ENCODE measurements around the gene ACSS1. TPM values are rescaled to one million over a fixed set of nuclear protein-coding genes. Genes with fewer than 3 reads are reported as not detected.

Gene ACSS1
- total RNA-seq, 5 donors from 2014 or later (not counting 1 experiment from before 2014, with no cell fraction given): 39.1 to 59.6 (median 57.7) TPM

DNA sequence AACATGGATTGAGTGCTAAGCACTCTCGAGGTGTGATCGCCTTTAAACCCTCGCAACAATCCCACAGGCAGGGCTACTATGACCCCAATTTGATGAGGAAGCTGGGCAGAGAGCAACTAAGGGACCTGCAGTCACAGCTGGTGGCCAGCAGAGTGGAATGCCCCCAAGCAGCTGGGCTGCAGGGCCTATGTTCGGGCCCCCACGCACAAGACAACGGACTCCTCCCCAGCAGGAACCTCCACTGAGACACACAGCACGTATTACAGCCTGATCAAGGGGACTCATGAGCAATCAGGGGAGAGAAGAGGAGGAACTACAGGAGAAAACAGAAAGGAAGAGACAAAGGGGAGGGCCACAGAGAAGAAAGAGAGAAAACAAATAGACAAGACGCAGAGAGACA is 87.2 kb downstream of the ACSS1 start:
- Histone ChIP-seq H3K36me3 (ENCODE audit: control insufficient read depth in 2 of 2, extremely low read depth in 1 of 2, insufficient read depth in 1 of 2, low read length in 1 of 2) (peaks cover 15 to 78% of the 10 kb centered on the region in 2 donors), H3K27me3 (replicated peaks in 1 of 2; ENCODE audit: control insufficient read depth in 2 of 2, extremely low read depth in 1 of 2, insufficient read depth in 2 of 2, low read length in 1 of 2) (no peaks in the 10 kb centered on the region), H3K4me1 (ENCODE audit: control insufficient read depth in 1 of 2, extremely low read depth in 1 of 2, insufficient read depth in 2 of 2, low read length in 2 of 2) (peaks cover 0 to 11% of the 10 kb centered on the region in 2 experiments), H3K9me3 (no peaks in the 10 kb centered on the region), H3K4me3 (ENCODE audit: control insufficient read depth in 1 of 2, extremely low read depth in 1 of 2, low read length in 1 of 2) (no peak overlapping the region), H3K27ac (ENCODE audit: low read length) (no peak overlapping the region)
- H3K4me3 Mint-ChIP-seq: no peak overlapping the region
- 96% methylated on average over 3 of the region's 8 CpGs for WGBS (ENCODE audit: insufficient coverage)
- no peak for ATAC-seq (replicated peaks in 1 of 4)
- POLR2A ChIA-PET: no interaction called here
- peaks cover 4 to 20% (median 4%) of the 10 kb centered on the region in 3 donors for H3K4me1 Mint-ChIP-seq
- no peaks in the 10 kb centered on the region for H3K27me3 Mint-ChIP-seq
- peaks cover 75% of the 10 kb centered on the region for H3K36me3 Mint-ChIP-seq
- peaks cover 0 to 6% (median 4%) of the 10 kb centered on the region in 3 donors for H3K9me3 Mint-ChIP-seq
- CTCF ChIA-PET: no interaction called here
- DNase-seq: no peak
- no peak overlapping the region for H3K27ac Mint-ChIP-seq

DNA sequence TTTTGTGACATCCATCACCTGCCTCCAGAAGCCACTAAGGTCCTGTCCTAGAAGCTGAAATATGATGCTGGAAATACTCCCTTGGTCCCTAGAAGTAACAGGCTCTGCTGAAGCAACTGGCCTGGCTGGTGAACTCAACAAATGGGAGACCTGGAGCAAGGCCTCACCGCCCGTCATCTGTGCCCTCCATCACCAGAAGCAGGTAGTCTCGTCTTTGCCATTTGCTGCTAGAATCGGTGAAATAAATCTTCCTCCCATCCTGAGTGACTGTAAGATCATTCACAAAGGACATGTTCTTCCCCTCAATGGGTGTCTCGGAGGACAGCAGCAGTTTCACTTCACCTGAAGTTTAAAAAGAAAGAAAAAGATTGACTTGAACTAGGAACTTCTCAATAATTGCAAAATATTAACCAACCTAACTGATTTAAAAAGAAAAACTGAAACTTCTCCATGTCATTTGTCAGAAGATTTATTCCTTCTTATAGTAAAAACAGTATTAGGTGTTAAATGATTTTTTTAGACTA is 87.8 kb downstream of the ACSS1 start:
- DNase-seq (no peak), ATAC-seq (replicated peaks in 1 of 4) (no peak)
- Histone ChIP-seq H3K27me3 (replicated peaks in 1 of 2; ENCODE audit: control insufficient read depth in 2 of 2, extremely low read depth in 1 of 2, insufficient read depth in 2 of 2, low read length in 1 of 2) (no peaks in the 10 kb centered on the region), H3K4me1 (ENCODE audit: control insufficient read depth in 1 of 2, extremely low read depth in 1 of 2, insufficient read depth in 2 of 2, low read length in 2 of 2) (peaks cover 0 to 17% of the 10 kb centered on the region in 2 experiments), H3K9me3 (no peaks in the 10 kb centered on the region), H3K4me3 (ENCODE audit: control insufficient read depth in 1 of 2, extremely low read depth in 1 of 2, low read length in 1 of 2) (no peak overlapping the region), H3K36me3 (ENCODE audit: control insufficient read depth in 2 of 2, extremely low read depth in 1 of 2, insufficient read depth in 1 of 2, low read length in 1 of 2) (peaks cover 15 to 85% of the 10 kb centered on the region in 2 donors), H3K27ac (ENCODE audit: low read length) (no peak overlapping the region)
- Mint-ChIP-seq H3K4me1 (peaks cover 1 to 21% (median 4%) of the 10 kb centered on the region in 3 donors), H3K9me3 (no peaks in the 10 kb centered on the region), H3K27me3 (no peaks in the 10 kb centered on the region), H3K27ac (no peak overlapping the region), H3K4me3 (no peak overlapping the region), H3K36me3 (peaks cover 76% of the 10 kb centered on the region)
- ChIA-PET POLR2A (no interaction called here), CTCF (no interaction called here)
- 100% methylated on average over 2 of the region's 5 CpGs for WGBS (ENCODE audit: insufficient coverage)

DNA sequence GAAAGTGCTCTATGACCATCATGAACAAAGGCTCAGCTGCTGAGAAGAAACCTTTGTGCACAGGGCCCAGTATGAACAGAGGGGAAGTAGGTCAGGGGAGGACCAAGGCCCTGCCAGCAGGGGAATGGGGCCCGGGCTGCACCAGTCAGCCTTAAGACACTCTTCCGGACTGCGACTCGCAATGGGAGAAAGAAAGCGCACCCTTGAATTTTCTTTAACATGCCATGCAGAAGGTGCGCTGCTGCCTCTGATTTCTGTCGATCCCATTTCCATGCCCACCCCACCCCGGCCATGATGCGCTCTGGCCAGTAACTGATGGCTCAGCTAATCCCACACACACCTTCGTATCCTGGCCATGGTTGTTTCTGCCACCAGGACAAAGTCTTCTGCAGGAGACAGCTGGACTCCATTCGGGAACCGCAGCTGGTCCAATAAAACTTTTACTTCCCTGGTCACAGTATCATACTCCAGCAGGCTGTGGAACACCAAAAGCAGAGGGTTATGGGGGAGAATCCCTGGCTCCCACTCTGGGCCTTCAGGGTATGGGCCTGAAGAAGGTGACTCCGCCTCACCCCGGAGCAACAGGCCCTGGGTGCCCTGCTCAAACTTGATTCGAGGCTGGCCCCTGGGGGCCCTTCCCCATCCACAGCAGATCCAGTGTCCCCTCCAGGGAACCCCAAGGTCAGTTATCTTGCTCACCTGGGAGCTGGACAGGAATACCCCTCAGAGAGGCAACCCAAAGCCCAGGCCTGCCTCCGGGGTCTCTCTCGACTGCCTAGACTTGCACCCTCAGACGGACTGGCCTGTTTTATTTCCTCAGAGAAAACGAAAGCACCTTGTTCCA is 88.5 kb downstream of the ACSS1 start:
- DNase-seq (no peak), ATAC-seq (replicated peaks in 1 of 4) (no peak)
- no peaks in the 10 kb centered on the region for H3K27me3 ChIP-seq (replicated peaks in 1 of 2; ENCODE audit: control insufficient read depth in 2 of 2, extremely low read depth in 1 of 2, insufficient read depth in 2 of 2, low read length in 1 of 2)
- peaks cover 79% of the 10 kb centered on the region for H3K36me3 Mint-ChIP-seq
- ChIA-PET CTCF (no interaction called here), POLR2A (no interaction called here)
- H3K4me1 ChIP-seq (ENCODE audit: control insufficient read depth in 1 of 2, extremely low read depth in 1 of 2, insufficient read depth in 2 of 2, low read length in 2 of 2): peaks cover 0 to 24% of the 10 kb centered on the region in 2 experiments
- no peaks in the 10 kb centered on the region for H3K9me3 ChIP-seq
- H3K4me3 Mint-ChIP-seq: no peak overlapping the region
- peaks cover 2 to 25% (median 4%) of the 10 kb centered on the region in 3 donors for H3K4me1 Mint-ChIP-seq
- no peak overlapping the region for H3K27ac ChIP-seq (ENCODE audit: low read length)
- H3K27me3 Mint-ChIP-seq: no peaks in the 10 kb centered on the region
- H3K36me3 ChIP-seq (ENCODE audit: control insufficient read depth in 2 of 2, extremely low read depth in 1 of 2, insufficient read depth in 1 of 2, low read length in 1 of 2): peaks cover 15 to 87% of the 10 kb centered on the region in 2 donors
- H3K27ac Mint-ChIP-seq: peak overlapping the region in 1 of 2 donors; percentile 6
- H3K4me3 ChIP-seq (ENCODE audit: control insufficient read depth in 1 of 2, extremely low read depth in 1 of 2, low read length in 1 of 2): no peak overlapping the region
- WGBS (ENCODE audit: insufficient coverage): 97% methylated on average over 15 of the region's 19 CpGs
- H3K9me3 Mint-ChIP-seq: no peaks in the 10 kb centered on the region

DNA sequence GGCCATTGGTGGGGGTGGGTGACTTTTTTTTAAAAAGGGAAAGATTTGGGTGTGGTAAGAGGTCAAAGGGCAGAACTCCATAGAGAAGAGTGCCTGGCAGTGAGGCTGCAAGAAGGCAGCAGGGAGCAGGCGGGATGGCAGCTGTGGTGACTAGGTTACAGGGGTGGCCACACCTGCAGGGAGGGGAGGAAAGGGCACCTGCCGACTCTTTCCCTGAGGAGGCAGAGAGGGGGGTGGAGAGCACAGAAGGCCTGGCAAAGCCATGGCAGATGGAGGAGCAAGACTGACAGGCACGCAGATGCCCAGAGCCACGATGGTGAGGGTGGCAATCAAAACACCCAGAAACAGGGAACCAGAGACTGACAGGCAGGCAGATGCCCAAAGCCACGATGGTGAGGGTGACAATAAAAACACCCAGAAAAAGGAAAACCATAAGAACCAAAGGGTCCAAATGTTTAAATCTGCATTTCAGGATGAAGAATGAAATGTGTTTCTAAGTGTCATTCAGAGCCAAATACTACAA is 89.6 kb downstream of the ACSS1 start:
- Mint-ChIP-seq H3K4me1 (peaks cover 3 to 29% (median 4%) of the 10 kb centered on the region in 3 donors), H3K27ac (peak overlapping the region in 1 of 2 donors; percentile 39), H3K9me3 (no peaks in the 10 kb centered on the region), H3K4me3 (no peak overlapping the region), H3K36me3 (peaks cover 77% of the 10 kb centered on the region), H3K27me3 (no peaks in the 10 kb centered on the region)
- CTCF ChIA-PET: no interaction called here
- Histone ChIP-seq H3K27me3 (replicated peaks in 1 of 2; ENCODE audit: control insufficient read depth in 2 of 2, extremely low read depth in 1 of 2, insufficient read depth in 2 of 2, low read length in 1 of 2) (no peaks in the 10 kb centered on the region), H3K4me1 (ENCODE audit: control insufficient read depth in 1 of 2, extremely low read depth in 1 of 2, insufficient read depth in 2 of 2, low read length in 2 of 2) (peaks cover 0 to 35% of the 10 kb centered on the region in 2 experiments), H3K4me3 (ENCODE audit: control insufficient read depth in 1 of 2, extremely low read depth in 1 of 2, low read length in 1 of 2) (no peak overlapping the region), H3K36me3 (ENCODE audit: control insufficient read depth in 2 of 2, extremely low read depth in 1 of 2, insufficient read depth in 1 of 2, low read length in 1 of 2) (peaks cover 18 to 91% of the 10 kb centered on the region in 2 donors), H3K9me3 (no peaks in the 10 kb centered on the region), H3K27ac (ENCODE audit: low read length) (no peak overlapping the region)
- 66% methylated on average over 2 of the region's 5 CpGs for WGBS (ENCODE audit: insufficient coverage)
- ATAC-seq (replicated peaks in 1 of 4) (no peak), DNase-seq (no peak)
- POLR2A ChIA-PET: no interaction called here

DNA sequence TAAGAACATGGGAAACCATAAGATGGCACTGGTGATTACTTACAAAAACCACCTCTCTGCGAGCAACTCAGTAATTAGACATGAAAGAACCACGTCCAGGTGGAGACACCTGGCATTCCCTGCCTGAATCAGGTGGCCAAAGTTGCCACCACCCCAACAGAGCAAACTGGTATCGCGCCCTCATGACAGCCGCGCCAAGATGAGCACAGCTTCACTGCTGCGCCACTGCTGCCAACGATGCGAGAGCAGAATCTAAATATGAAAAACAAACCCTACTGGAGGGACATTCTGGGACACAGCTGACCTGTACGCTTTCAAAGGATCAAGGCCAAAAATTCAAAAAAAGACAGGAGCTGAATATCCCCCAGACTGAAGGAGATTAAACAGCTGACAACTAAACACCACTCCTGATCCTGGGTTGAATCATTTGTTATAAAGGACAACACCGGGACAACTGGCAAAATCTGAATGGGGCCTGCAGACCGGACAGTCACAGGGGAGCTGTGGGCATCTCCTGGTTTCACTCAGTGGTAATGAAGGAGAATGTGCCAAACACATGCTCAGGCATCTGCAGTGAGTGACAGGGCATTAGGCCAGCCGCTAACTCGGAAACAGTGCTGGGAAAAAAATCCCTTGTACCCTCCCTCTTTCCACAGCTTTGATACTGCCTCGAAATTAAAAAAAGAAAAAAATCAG is 91.5 kb downstream of the ACSS1 start:
- WGBS (ENCODE audit: insufficient coverage): 99% methylated on average over 10 of the region's 15 CpGs
- no peaks in the 10 kb centered on the region for H3K27me3 ChIP-seq (replicated peaks in 1 of 2; ENCODE audit: control insufficient read depth in 2 of 2, extremely low read depth in 1 of 2, insufficient read depth in 2 of 2, low read length in 1 of 2)
- H3K4me1 Mint-ChIP-seq: peaks cover 4 to 48% (median 16%) of the 10 kb centered on the region in 3 donors
- DNase-seq (no peak), ATAC-seq (replicated peaks in 1 of 4) (no peak)
- H3K4me3 Mint-ChIP-seq: no peak overlapping the region
- H3K27ac Mint-ChIP-seq: peak overlapping the region in 1 of 2 donors; percentile 34
- H3K4me1 ChIP-seq (ENCODE audit: control insufficient read depth in 1 of 2, extremely low read depth in 1 of 2, insufficient read depth in 2 of 2, low read length in 2 of 2): peaks cover 0 to 53% of the 10 kb centered on the region in 2 experiments
- no peak overlapping the region for H3K4me3 ChIP-seq (ENCODE audit: control insufficient read depth in 1 of 2, extremely low read depth in 1 of 2, low read length in 1 of 2)
- ChIA-PET POLR2A (no interaction called here), CTCF (interaction anchor here in 1 of 2 donors (1.1 kb wide), 1 partner anchor 12 kb away, joined by 3 read pairs; no protein-coding TSS in a partner anchor)
- peak overlapping the region; percentile 98 for H3K27ac ChIP-seq (ENCODE audit: low read length)
- peaks cover 86% of the 10 kb centered on the region for H3K36me3 Mint-ChIP-seq
- no peaks in the 10 kb centered on the region for H3K9me3 Mint-ChIP-seq
- H3K36me3 ChIP-seq (ENCODE audit: control insufficient read depth in 2 of 2, extremely low read depth in 1 of 2, insufficient read depth in 1 of 2, low read length in 1 of 2): peaks cover 17 to 92% of the 10 kb centered on the region in 2 donors
- H3K9me3 ChIP-seq: no peaks in the 10 kb centered on the region
- H3K27me3 Mint-ChIP-seq: no peaks in the 10 kb centered on the region
